Activated T-helper 1 cell treated with anti-CD3 and anti-CD28 coated beads, Interleukin-2, amount 50 U/mL, for 16 hours (primary cell): ENCODE measurements around the gene IRX4.

Experiments
- DNase-seq, 2 donors: peaks; one replicate each; pipeline ENCODE4 v3.0.0-alpha.2; 2020; ENCODE audit warnings: low read depth in 1 of 2, low spot score in 1 of 2

Gene IRX4

DNA sequence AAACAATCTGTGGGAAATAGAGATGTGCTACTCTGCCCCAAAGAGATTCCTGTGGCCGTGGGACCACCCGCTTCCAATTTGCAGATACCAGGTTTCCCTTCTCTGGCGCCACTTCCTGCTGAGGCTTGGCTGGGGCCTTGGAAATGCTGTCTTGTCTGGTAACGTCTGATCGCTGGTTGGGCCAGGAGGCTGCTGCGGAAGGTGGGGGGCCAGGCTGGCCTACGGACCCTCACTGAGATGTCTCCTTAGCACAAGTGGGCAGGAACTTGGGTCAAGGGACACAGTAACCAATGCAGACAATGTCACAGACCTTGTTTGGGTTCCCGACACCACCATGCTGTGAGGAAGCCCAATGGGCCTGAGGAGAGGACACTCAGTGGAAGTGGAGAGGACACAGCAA lies 31.7 kb upstream of the IRX4 start:
- no peak for DNase-seq

DNA sequence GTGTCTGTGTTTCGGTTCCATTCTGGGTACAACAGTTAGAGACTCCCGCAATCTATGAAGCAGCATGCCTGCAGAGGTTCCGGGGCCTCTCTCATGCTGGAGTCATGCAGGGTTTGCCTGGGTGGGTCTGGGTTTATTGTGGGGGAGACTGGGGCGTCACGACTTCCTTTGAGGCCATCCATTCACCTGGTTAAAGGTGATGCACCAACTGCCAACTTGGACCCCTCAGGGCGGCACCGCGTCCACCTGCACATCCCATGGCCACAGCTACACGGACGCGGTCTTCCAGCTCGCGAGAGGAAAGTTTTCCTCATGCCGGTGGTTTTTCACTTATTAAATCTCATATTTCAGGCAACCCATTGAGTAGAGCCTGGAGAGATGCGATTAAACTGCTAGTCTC lies 30.9 kb upstream of the IRX4 start:
- no peak for DNase-seq

DNA sequence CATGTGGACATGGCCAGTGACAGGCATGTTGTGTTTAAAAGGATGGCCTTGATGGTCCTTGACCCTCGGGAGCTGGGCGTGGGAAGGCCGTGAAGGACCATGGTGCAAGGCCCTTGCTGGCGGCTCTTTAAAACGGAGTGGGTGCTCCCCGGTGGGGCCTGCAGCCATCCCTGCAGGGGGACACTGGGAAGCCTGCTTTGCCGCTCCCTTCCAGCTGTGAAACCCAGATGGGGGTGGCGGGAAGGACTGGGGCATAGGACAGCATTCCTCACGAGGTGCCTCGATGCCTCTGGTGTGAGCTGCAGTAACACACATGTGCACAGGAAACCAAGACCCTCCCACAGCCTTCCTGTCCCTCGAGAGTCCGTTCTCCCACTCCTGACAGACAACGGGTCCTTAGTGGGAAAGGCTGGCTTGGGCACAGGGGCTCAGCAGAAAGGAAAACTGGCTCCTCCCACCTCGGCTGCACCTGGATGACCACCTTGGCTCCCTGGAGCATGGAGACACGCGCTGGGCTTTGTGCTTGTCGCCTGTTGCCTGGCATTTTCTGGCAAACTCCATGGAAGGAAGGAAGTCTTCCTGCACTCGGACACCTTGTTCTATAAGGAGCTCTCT lies 30.3 kb upstream of the IRX4 start:
- no peak for DNase-seq

DNA sequence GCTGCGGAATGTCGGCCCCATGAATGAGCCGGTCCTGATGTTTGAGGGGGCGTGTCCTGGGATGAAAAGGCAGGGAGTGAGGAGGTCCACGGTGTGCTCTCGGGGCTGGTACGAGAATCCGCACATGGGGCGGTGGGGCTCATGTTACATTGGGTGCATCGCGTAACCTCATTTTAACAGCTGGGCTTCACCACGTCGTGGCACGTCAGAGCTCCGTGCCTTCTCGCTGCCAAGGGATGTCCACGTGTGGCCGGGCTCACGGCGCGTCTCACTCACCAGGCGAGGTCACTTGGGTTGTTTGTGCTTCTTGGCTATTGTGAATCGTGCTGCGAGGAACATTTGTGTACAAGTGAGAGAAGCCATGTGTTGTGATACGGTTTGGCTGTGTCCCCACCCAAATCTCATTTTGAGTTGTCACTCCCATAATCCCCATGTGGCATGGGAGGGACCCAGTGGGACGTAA lies 29.1 kb upstream of the IRX4 start:
- no peak for DNase-seq

DNA sequence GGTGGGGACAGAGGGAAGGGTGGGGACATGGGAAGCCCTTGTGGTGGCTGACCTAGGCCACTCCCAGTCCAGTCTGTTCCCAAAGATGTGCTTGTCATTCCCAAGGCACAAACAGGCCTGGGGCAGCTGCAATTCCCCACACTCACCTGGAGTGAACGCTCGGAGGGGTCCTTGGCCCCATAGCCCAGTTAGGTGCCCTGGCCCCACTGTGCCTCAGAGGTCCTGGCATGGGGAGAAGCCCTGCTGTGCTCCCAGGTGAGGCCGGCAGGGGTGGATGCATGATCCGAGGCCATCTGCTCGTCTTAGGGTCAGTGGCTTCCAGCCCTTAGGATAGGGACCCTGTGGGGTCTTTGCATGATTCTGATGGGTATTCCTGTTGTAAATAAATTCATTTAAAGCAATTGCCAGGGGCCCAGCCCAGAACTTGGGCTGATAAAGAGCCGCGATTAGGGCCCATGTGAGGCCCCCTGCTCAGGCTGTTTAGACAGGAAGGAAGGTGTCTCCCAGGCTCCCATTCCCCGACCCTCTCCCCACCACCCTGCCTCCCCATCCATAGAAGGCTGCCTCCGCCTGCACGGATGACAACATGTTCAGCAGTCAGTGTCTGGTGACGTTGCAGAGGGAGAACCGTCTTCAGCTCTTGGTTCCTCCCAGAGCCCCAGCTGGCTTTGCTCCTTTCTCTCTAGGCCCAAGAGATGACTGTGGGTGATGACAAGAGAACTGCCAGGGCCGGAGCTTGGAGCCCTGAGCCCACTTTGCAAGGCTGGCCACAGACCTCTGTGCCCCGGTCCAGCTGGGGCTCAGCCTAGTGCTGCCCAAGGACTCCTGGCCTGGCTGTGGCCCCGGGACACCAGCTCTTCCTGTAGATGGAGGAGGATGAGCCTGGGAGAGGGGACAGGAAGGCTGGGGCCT lies 28.4 kb upstream of the IRX4 start:
- no peak for DNase-seq

DNA sequence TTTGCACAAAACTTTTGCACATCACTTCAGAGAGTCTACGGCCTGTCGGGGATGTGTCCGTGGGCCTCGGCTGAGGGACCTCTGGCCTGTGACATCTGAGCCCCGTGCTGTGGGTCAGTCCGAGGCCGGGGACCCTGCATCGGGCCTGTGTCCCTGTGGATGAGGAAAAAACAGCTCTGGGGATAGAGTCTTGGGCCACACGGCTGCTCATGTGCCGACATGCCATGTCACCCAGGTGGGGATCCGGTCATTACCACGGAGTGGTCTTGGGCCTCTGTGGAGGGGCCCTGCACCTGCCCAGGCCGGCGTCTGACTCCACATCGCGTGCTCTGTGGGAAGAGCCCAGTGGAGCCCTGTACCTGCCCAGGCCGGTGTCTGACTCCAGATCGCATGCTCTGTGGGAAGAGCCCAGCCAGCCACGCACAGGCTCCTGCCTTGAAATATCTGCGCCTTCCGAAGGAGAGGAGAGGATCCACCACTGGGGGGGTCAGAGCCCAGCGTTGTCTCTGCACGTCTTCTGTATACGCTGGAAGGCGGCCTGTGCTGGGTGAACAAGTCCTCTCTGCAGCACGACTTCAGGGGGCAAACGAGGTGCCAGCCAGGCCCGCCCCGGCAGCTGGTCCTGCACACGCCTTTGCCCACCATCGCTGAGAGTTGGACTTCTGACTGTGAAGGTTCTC lies 27.5 kb upstream of the IRX4 start:
- DNase-seq: no peak

DNA sequence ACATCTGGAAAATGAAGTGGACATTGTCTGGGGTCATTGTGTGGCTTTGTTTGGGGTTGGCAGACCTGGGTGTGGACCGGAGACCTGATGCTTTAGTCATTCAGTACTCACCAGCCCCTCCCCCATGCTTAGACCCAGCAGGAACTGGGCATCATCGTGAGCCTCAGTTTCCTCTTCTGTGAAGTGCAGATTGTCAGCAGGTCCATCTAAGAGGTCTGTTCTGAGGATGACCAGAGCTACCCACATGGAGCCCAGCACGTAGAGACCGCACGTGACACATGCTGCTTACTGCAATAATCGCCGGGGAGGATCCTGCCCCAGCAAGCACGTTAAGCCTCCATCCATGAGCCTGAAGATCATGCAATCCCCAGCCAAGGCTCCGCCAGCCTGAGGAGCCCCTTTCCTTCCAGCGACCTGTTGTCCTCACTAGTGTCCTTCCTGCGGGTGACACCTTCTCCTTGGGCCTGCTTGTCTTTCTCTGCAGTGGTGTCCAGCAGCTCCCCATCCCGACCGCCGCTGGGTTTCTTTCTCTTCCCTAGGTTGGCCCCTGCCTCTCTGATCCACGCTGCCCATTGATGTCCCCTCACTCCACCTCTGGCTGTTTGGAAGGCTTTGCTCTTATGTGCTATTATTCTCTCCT lies 26.7 kb upstream of the IRX4 start:
- no peak for DNase-seq

DNA sequence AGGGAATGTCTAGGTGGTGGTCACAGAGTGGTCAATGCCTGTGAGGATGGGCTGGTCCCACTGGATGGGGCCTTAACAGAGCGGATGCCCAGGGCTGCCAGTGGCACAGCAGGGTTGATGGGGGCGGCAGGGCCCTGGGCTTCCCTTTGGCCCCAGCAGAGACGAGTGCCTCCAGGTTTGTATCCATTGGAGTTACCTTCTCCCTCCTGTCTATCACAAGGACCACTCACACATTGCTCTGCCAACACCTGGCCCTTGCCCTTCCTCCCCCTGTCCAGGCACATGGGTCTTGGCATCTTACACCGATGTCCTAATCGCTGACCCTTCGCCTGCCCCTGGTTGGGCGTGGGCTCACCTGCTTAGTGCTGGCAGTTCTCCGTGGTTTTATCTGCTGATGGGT lies 26.2 kb upstream of the IRX4 start:
- no peak for DNase-seq

DNA sequence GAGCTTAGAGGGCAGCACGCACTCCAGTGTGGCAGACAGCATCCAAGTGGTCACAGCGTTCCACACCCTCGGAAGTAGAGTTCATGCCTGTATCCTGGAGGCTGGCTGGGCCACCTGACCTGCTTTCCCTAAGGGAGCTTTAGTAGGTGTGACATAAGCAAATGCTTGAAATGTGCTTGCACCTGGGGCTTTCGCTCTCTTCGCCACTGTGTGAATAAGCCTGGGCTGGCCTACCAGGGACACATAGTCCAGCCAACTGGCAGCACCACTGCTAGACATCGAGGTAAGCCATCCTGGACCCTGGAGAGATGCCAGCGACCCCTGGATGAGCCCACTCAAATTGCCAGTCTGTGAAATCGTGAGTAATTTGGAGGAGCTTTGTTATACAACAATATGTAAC lies 24.9 kb upstream of the IRX4 start:
- DNase-seq: no peak

DNA sequence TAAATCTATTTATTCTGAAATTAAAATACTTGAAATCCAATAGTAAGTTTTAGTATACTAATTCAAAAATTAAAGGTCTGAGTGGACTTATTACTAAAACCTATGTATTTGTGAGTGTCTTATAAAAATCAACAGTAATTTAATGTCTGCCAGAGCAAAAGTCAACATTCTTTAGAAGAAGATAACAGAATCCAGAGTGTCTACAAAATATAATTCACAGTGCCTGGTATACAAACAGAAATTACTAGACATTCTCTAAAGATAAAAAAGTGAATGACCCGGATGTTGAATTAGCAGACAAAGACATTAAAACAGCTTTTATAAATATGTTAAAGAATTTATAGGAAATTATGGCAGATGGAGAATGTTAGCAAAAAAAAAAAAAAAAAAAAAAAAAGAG lies 22.4 kb upstream of the IRX4 start:
- DNase-seq: no peak

DNA sequence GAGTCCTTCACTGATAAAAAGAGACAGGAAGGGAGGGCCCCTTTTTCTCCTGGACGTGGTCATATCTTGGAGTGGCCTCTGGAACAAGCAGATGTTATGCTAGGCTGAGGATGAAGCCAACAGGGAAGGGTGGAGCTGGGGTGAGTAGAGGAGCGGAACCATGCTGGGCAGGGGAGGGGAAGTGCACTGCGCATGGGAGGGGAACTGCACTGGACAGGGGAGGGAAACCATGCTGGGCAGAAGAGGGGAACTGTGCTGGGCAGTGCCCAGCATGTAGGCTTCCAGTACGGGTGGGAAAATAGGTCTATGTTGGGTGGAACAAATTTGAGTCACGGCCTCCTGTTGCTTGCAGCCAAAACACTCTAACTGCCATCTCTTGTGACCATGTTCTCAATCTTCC lies 19.3 kb upstream of the IRX4 start:
- DNase-seq: no peak

DNA sequence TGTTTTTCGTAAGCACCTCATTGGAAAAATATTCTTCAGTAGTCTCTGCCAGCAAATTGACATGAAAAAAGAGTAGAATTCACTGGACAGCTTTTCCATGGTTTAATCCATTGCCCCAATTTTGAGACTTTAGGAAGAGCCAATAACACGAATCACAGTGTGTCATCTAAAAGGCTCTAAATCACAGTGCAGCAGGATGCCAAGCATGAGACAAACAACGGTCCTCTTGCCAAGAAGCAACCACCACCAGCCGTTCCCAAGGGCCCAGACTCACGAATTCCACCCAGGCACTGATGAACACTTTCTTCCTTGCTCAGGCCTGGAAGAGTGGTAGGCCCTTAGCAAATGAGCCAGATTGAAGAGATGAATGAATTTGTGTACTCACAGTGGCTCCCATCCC lies 18.3 kb upstream of the IRX4 start:
- DNase-seq: no peak

DNA sequence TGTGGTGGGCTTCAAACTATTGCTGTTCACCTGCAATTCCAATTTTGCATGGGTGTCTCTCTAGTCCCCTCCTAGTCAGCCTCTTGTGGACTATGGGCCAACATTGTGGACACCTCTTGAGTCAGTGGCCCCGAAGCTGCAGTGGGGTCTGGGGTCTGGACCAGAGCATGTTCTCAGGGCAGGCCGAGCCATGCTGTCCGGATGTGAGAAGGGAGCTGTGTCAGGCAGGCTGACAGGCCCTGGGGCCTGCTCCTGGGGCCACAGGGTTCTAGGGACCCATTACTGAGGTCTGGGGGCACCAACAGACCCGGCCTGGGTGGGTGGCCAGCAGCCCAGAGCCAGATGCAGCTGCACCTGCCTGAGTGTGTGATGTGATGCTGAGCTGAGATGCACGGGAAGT lies 16.5 kb upstream of the IRX4 start:
- DNase-seq: no peak

DNA sequence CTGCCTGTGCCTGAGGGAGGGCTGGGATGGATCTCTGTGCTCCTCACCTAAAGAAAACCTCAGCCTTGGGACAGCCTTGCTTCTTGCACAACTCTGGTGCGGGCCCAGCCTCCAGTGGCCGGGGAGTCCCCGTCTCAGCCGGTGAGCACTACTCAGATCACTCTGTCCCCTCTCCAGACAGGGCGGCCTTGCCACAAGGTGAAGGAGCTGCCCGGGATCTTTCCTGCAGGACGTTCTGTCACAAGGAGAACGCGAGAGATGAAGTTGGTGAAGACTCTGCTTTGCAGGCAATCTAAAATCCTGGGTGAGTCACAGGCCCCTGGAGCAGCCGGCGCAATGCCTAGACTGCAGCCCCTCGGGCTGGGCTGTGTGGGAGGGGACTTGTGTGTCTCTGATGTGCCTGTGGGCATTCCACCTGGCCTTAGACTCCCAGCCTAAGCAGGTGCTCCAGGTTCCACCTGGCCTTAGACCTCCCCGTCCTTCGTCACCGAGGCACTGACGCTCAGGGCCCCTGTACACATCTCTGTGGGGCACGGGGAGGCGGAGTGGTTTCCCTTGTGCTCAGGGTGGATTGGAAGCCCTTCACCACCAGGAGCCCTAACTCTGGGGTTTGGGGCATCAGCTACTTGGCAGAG lies 15.2 kb upstream of the IRX4 start:
- no peak for DNase-seq

DNA sequence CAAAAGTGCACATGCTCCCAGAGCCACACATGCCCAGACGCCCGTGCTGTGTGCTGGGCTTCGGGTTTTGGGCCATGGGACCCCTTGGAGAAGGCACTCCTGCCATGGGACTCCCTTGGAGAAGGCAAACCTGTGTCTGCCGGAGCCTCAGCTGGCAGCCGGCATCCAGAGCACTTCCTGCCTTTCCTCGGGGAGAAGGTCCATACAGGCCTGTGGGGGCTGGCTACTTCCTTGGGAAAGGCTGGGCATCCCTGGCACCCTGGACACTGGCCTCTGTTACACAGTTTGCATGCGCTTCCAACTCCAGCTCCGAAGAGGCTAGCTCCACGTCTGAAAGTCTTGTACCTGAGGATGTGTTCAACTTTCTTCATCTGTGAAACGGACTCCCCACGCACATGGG lies 14.7 kb upstream of the IRX4 start:
- DNase-seq: no peak

DNA sequence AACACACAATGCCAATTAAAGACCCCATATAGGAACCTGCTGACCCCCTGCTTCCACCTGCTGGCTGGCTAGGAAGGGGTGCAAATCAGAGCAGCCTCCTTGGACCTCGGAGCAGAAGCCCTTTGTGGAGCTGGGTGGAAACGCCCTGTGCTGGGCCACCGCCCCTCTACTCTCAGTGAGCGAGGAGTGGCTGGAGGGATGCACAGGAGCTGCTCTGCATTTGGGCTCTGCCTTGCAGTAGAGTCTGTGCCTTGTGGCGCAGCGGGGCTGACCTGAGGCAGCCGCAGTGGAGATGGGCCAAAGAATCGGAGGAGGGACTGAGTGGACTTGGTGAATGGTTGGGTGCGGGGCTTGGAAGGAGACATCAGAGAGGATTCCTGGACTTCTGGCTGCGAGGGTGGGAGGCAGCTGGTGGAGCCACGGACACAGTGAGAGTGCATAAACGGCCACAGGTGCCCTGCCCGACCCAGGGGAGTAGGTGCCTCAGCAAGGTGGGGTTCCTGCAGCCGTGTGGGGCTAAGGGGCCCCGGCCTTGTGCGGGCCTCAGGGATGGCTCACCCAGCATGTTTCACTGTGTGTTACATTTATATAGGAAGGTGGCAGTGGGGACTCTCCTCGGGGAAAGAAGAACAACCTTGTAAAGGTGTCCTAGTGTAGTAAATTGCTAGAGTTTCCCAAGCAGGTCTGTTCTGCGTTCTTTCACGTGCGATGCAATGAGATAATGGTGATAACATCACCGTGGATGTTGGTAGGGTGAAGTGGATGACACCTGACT lies 14.1 kb upstream of the IRX4 start:
- DNase-seq: no peak

DNA sequence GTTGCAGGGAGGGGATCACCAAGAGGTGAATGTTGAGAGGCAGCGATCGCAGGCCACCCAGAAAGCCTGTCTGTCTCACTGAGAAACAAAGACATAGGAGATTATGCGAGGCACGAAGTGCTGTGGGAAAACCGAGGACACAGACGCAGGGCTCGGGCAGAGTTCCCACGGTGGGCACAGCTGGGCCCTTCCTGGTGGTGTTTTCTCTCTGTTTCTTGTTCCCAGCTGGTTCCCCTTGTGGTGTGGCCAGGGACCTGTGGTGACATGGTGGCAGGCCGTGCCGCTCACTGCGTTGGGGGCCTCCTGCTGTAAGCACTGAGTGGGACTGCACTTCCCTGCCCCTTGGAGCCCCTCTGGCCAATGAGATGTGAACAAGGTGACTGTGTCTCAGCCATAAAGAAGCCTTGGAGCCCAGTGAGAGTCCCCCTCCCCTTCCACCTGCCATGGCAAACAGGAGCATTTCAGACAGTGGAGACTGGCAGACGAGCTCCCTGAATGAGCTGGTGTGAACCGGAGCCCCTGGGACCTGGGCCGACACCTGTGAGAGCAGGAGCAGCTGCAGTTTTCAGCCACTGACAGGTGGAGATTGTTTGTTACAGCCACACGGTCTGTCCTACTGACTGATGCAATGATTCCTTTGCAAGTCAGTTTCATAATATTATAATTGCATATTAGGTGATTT lies 13.2 kb upstream of the IRX4 start:
- DNase-seq: no peak

DNA sequence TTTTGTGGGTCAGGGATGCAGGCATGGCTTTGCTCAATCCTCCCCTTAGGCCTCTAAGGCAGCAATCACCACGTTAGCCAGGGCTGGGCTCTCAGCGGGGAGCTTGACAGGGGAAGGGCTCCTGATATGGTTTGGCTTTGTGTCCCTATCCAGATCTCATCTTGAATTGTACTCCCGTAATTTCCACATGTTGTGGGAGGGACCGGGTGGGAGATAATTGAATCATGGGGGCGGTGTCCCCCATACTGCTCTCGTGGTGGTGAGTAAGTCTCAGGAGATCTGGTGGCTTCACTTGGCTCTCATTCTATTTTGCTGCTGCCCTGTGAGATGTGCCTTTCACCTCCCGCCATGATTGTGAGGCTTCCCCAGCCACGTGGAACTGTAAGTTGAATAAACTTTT lies 11.5 kb upstream of the IRX4 start:
- DNase-seq: no peak

DNA sequence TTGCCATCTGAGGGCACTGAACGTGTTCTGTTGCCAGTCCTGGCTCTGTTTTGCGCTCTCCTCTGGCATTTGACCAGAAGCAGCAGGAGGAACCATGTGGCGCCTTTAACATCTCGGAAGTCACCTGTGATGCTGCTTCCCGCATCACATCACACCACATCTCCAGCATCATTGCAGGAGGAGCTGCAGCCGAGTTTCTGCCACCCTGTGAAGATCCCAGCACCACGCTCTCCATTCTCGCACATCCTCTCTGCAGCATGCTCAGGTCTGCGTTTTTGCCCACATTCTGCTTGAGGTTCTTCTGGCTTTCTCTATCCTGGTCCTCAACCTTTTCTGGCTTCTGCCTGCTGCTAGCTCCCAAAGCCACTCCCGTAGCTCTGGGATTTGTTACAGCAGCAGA lies 11.0 kb upstream of the IRX4 start:
- DNase-seq: no peak
